ENCODE data around the gene STON1.

DNA sequence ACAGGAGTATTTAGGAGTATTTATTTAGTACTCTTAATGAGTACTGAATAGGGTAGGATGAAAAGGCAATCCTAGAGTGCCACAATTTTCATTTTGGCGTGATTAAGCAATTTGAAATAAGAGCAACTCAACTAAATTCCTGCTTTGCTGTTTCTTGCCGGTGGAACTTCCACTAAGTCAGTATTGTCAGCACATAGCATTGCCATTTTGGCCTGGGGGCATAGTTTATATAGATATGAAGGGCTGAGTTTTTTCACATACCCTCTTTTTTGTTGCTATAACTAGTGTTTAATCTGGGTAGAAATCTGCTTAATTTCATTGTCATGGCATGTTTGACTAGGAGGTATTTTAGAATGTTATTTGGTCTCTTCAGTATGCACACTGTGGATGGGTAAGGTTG is 89.6 kb downstream of the STON1 start:
- TF ChIP-seq CEBPB (IDR thresholded peaks at IDR 0.05) = no peak
- no peak for TF ChIP-seq CREB1 (IDR thresholded peaks at IDR 0.05; ENCODE audit: low read depth)
- TF ChIP-seq TCF12 (IDR thresholded peaks at IDR 0.05; ENCODE audit: low read depth) = no peak
- no peak for TF ChIP-seq EP300 (IDR thresholded peaks at IDR 0.05; ENCODE audit: borderline replicate concordance)
